Measurements from ENCODE around the gene SLC1A2. TPM values are rescaled to one million over a fixed set of nuclear protein-coding genes. Genes with fewer than 3 reads are reported as not detected.

The SLC1A2 gene
- total RNA-seq, 2 donors from 2014 or later, result 0.10 to 0.13 TPM

GRCh38 chr11:35367491-35367890, 51.9 kb downstream of the SLC1A2 start:
- no peak for DNase-seq
- Histone ChIP-seq H3K27ac (no peak overlapping the region), H3K36me3 (no peaks in the 10 kb centered on the region), H3K4me3 (no peak overlapping the region), H3K4me1 (no peaks in the 10 kb centered on the region), H3K9me3 (no peaks in the 10 kb centered on the region), H3K9ac (ENCODE audit: low read depth in 2 of 2, low read length in 2 of 2) (no peak overlapping the region), H3K27me3 (no peaks in the 10 kb centered on the region)
- TF ChIP-seq, protein P1, sequence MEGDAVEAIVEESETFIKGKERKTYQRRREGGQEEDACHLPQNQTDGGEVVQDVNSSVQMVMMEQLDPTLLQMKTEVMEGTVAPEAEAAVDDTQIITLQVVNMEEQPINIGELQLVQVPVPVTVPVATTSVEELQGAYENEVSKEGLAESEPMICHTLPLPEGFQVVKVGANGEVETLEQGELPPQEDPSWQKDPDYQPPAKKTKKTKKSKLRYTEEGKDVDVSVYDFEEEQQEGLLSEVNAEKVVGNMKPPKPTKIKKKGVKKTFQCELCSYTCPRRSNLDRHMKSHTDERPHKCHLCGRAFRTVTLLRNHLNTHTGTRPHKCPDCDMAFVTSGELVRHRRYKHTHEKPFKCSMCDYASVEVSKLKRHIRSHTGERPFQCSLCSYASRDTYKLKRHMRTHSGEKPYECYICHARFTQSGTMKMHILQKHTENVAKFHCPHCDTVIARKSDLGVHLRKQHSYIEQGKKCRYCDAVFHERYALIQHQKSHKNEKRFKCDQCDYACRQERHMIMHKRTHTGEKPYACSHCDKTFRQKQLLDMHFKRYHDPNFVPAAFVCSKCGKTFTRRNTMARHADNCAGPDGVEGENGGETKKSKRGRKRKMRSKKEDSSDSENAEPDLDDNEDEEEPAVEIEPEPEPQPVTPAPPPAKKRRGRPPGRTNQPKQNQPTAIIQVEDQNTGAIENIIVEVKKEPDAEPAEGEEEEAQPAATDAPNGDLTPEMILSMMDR (IDR thresholded peaks at IDR 0.05), result no peak
- intact Hi-C loops (cut with DNase I), result no loop called here

DNA sequence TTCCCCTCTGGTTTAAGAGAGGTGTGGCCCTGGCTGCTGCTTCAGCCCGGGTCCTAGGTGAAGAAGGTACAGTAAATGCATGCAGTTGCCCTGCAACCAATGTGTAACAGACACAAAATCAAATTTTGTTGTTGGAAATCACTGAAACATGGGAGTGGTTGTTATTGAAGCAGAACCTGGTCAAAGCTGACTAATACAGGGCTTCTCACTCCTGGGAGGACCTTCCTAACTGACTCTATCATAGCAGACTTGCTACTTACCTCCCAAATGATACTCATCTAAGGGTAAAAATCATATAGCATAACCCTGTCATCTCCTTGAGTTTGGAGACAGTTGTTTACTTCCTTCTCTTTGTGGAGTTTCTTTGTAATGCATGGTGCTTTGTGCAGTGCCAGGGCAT, 52.6 kb downstream of the SLC1A2 start:
- no peaks in the 10 kb centered on the region for H3K27me3 ChIP-seq
- H3K27ac ChIP-seq, result no peak overlapping the region
- TF ChIP-seq, protein P1 (IDR thresholded peaks at IDR 0.05), result no peak
- H3K9me3 ChIP-seq, result no peaks in the 10 kb centered on the region
- H3K36me3 ChIP-seq, result no peaks in the 10 kb centered on the region
- H3K9ac ChIP-seq (ENCODE audit: low read depth in 2 of 2, low read length in 2 of 2), result no peak overlapping the region
- H3K4me3 ChIP-seq, result no peak overlapping the region
- intact Hi-C loops (cut with DNase I), result no loop called here
- no peak for DNase-seq
- H3K4me1 ChIP-seq, result no peaks in the 10 kb centered on the region

- intact Hi-C loops (cut with DNase I), result no loop called here
- TF ChIP-seq, protein P1 (IDR thresholded peaks at IDR 0.05), result no peak
- no peaks in the 10 kb centered on the region for H3K9me3 ChIP-seq
These were observed 53.4 kb downstream of the SLC1A2 start for GRCh38 chr11:35365961-35366360.

DNA sequence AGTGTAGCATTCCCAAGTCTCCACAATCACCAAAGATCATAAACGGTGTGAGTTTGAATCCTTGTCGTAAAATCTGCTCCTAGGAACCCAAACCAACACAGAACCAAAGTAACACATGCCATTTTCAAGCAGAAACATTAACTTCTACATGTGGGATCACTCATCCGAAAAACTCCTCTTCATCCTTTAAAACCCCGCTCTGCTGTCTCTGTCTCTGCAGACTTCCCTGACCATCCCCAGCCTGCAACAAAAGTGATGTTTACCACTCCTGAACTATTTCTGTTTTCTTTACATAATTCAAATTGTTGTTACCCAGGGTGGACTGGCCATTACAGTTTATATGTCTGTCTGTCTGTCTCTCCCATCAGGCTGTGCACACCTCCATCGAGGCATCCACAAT, 54.0 kb downstream of the SLC1A2 start:
- H3K36me3 ChIP-seq, result no peaks in the 10 kb centered on the region
- DNase-seq, result no peak
- no peak overlapping the region for H3K4me3 ChIP-seq
- intact Hi-C loops (cut with DNase I), result no loop called here
- no peaks in the 10 kb centered on the region for H3K9me3 ChIP-seq
- no peaks in the 10 kb centered on the region for H3K4me1 ChIP-seq
- TF ChIP-seq, protein P1 (IDR thresholded peaks at IDR 0.05), result no peak
- H3K9ac ChIP-seq (ENCODE audit: low read depth in 2 of 2, low read length in 2 of 2), result no peak overlapping the region
- H3K27me3 ChIP-seq, result no peaks in the 10 kb centered on the region
- H3K27ac ChIP-seq, result no peak overlapping the region

More at GRCh38 chr11:35365961-35366360, 53.4 kb downstream of the SLC1A2 start:
- Histone ChIP-seq H3K9ac (ENCODE audit: low read depth in 2 of 2, low read length in 2 of 2) (no peak overlapping the region), H3K4me3 (no peak overlapping the region), H3K4me1 (no peaks in the 10 kb centered on the region), H3K27me3 (no peaks in the 10 kb centered on the region), H3K36me3 (no peaks in the 10 kb centered on the region), H3K27ac (no peak overlapping the region)
- no peak for DNase-seq

GRCh38 chr11:35363854-35364780, 55.2 kb downstream of the SLC1A2 start:
- no peaks in the 10 kb centered on the region for H3K4me1 ChIP-seq
- H3K4me3 ChIP-seq, result no peak overlapping the region
- H3K9ac ChIP-seq (ENCODE audit: low read depth in 2 of 2, low read length in 2 of 2), result no peak overlapping the region
- peak; percentile 35 for DNase-seq
- TF ChIP-seq, protein P1 (IDR thresholded peaks at IDR 0.05), result no peak
- no peak overlapping the region for H3K27ac ChIP-seq
- no peaks in the 10 kb centered on the region for H3K27me3 ChIP-seq
- intact Hi-C loops (cut with DNase I), result no loop called here
- no peaks in the 10 kb centered on the region for H3K36me3 ChIP-seq
- no peaks in the 10 kb centered on the region for H3K9me3 ChIP-seq
